ENCODE results near the gene EPHB1. TPM values are rescaled to one million over a fixed set of nuclear protein-coding genes. Genes with fewer than 3 reads are reported as not detected.

EPHB1 gene
- total RNA-seq, 4 donors from 2014 or later = 0.82 to 2.2 (median 1.2) TPM

DNA sequence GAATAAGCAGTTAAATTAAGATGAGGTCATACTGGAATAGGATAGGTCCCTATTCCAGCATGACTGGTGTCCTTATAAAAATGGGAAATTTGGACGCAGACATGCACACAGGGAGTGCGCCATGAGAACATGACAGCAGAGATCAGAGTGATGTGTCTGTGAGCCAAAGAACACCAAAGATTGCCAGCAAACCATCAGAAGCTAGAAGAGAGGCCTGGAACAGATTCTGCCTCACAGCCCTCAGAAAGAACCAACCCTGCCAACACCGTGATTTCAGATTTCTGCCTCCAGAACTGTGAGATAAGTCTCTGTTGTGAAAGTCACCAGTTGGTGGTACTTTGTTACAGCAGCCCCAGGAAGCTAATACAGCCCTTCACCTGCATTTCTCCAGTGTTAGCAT is 34.7 kb downstream of the EPHB1 start:
- no peaks in the 10 kb centered on the region for H3K9me3 ChIP-seq
- intact Hi-C loops (cut with DNase I; ENCODE audit: low total_unique reads) (no loop called here), in situ Hi-C loops (cut with MboI; ENCODE audit: low pct_ligation_motif_present in 1 of 4, low pct_unique_long_range_greater_than_20kb in 1 of 4, low sequenced_read_pairs in 3 of 4) (no loop called here)
- 78 to 89% methylated on average over 2 to 3 of the region's 3 CpGs for WGBS, 2 donors (ENCODE audit: low coverage in 1 of 2)
- no peaks in the 10 kb centered on the region for H3K27me3 ChIP-seq
- H3K36me3 ChIP-seq = no peaks in the 10 kb centered on the region
- DNase-seq = no peak
- H3K4me3 ChIP-seq = no peak overlapping the region
- no peak overlapping the region for H3K27ac ChIP-seq
- TF ChIP-seq POLR2AphosphoS5 (IDR thresholded peaks at IDR 0.05) = no peak
- TF ChIP-seq POLR2A (IDR thresholded peaks at IDR 0.05) = no peak
- TF ChIP-seq, protein P1, sequence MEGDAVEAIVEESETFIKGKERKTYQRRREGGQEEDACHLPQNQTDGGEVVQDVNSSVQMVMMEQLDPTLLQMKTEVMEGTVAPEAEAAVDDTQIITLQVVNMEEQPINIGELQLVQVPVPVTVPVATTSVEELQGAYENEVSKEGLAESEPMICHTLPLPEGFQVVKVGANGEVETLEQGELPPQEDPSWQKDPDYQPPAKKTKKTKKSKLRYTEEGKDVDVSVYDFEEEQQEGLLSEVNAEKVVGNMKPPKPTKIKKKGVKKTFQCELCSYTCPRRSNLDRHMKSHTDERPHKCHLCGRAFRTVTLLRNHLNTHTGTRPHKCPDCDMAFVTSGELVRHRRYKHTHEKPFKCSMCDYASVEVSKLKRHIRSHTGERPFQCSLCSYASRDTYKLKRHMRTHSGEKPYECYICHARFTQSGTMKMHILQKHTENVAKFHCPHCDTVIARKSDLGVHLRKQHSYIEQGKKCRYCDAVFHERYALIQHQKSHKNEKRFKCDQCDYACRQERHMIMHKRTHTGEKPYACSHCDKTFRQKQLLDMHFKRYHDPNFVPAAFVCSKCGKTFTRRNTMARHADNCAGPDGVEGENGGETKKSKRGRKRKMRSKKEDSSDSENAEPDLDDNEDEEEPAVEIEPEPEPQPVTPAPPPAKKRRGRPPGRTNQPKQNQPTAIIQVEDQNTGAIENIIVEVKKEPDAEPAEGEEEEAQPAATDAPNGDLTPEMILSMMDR (IDR thresholded peaks at IDR 0.05) = no peak
- no peak for TF ChIP-seq EP300 (IDR thresholded peaks at IDR 0.05; ENCODE audit: low read depth)
- no peaks in the 10 kb centered on the region for H3K4me1 ChIP-seq

DNA sequence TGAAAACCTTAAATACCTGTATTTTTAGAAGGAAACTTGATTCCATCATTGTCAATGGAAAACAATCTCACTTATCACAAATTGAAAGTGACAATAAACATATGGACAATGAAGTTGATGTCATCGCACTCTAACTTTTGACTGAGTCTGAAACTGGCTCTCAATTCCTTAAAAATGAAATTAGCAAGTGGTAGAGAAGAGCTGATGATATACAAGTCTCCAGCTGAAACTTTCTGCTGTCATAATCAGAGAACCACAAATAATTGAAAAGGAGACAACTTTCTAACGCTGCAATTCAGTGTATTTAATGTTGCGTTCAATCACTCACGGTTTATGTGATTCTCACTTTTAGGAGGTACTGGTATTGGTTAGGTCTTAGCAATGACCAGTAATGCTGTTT is 37.5 kb downstream of the EPHB1 start:
- 82 to 88% methylated on average over 4 of the region's 4 CpGs for WGBS, 2 donors (ENCODE audit: low coverage in 1 of 2)
- intact Hi-C loops (cut with DNase I; ENCODE audit: low total_unique reads) = no loop called here
- Histone ChIP-seq H3K27ac (no peak overlapping the region), H3K27me3 (no peaks in the 10 kb centered on the region), H3K4me3 (no peak overlapping the region), H3K36me3 (no peaks in the 10 kb centered on the region), H3K9me3 (no peaks in the 10 kb centered on the region), H3K4me1 (no peaks in the 10 kb centered on the region)
- DNase-seq = no peak
- in situ Hi-C loops (cut with MboI; ENCODE audit: low pct_ligation_motif_present in 1 of 4, low pct_unique_long_range_greater_than_20kb in 1 of 4, low sequenced_read_pairs in 3 of 4) = no loop called here
- TF ChIP-seq, protein P1 (IDR thresholded peaks at IDR 0.05) = no peak
- TF ChIP-seq POLR2A (IDR thresholded peaks at IDR 0.05) (no peak), POLR2AphosphoS5 (IDR thresholded peaks at IDR 0.05) (no peak), EP300 (IDR thresholded peaks at IDR 0.05; ENCODE audit: low read depth) (no peak)

DNA sequence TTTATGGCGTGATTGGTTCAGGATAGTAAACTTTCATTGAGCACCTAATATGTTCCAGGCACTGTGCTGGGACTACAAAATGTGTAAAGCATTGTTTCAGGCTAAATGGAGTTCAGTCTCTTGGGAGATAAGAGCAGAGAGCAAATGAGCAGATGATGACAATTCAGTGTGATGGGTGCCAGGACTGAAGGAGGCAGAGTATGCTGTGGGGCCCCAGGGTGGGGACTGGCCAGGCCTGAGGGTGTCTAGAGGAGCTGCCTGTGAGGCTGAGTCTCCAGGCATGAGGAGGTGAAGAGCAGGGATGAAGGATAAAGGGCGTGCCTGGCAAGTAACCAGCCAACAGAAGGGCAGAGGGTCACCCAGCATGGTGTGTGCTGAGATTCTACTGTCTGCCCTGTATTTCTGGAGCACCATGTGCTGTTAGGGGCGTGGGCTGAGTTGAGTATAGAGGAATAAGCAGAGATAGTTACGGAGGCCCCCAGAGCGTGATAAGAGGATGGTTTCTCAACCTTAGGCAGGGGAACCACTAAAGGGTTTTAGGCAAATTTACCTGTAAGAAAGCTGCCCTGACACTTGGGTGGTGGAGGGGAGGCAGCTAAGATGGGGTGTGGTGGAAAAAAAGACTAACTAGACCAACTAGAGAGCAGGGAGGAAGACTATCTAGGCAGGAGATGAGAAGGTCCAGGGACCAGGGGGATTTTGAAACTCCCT is 38.5 kb downstream of the EPHB1 start:
- Histone ChIP-seq H3K27me3 (no peaks in the 10 kb centered on the region), H3K4me3 (no peak overlapping the region), H3K4me1 (no peaks in the 10 kb centered on the region), H3K27ac (no peak overlapping the region), H3K9me3 (no peaks in the 10 kb centered on the region), H3K36me3 (no peaks in the 10 kb centered on the region)
- in situ Hi-C loops (cut with MboI; ENCODE audit: low pct_ligation_motif_present in 1 of 4, low pct_unique_long_range_greater_than_20kb in 1 of 4, low sequenced_read_pairs in 3 of 4) = no loop called here
- no peak for TF ChIP-seq POLR2A (IDR thresholded peaks at IDR 0.05)
- TF ChIP-seq, protein P1 (IDR thresholded peaks at IDR 0.05) = no peak
- TF ChIP-seq EP300 (IDR thresholded peaks at IDR 0.05; ENCODE audit: low read depth) = no peak
- no peak for TF ChIP-seq POLR2AphosphoS5 (IDR thresholded peaks at IDR 0.05)
- 65 to 86% methylated on average over 4 to 5 of the region's 5 CpGs for WGBS, 2 donors (ENCODE audit: low coverage in 1 of 2)
- intact Hi-C loops (cut with DNase I; ENCODE audit: low total_unique reads) = no loop called here
- no peak for DNase-seq

DNA sequence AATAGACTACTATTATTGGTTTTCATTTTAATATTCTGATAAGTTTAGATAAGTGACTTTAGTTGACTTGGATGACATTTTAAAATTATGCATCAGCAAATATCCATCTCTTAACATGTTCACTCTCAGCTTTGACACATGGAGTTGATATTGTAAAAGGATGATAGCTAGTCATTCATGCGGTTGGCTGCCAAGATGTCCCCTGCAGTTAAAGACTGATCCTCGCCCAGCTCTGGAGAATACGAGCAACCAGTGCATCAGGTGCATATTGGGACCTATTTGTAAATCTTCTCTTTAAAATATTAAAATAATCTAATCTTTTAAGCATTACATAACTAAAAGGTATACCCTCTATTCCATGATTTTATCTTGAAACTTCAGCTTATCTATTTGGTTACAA is 41.9 kb downstream of the EPHB1 start:
- H3K27me3 ChIP-seq = no peaks in the 10 kb centered on the region
- TF ChIP-seq POLR2AphosphoS5 (IDR thresholded peaks at IDR 0.05) (no peak), EP300 (IDR thresholded peaks at IDR 0.05; ENCODE audit: low read depth) (no peak), POLR2A (IDR thresholded peaks at IDR 0.05) (no peak)
- TF ChIP-seq, protein P1 (IDR thresholded peaks at IDR 0.05) = no peak
- in situ Hi-C loops (cut with MboI; ENCODE audit: low pct_ligation_motif_present in 1 of 4, low pct_unique_long_range_greater_than_20kb in 1 of 4, low sequenced_read_pairs in 3 of 4) = no loop called here
- no peak overlapping the region for H3K27ac ChIP-seq
- intact Hi-C loops (cut with DNase I; ENCODE audit: low total_unique reads) = no loop called here
- no peak overlapping the region for H3K4me3 ChIP-seq
- H3K36me3 ChIP-seq = no peaks in the 10 kb centered on the region
- DNase-seq = no peak
- no peaks in the 10 kb centered on the region for H3K9me3 ChIP-seq
- peaks cover 0 to 3% (median 0%) of the 10 kb centered on the region in 4 donors for H3K4me1 ChIP-seq
- WGBS, 2 donors (ENCODE audit: low coverage in 1 of 2) = 89 to 92% methylated on average over 3 of the region's 3 CpGs

Measured in transverse colon (tissue), 4 donors.